Epithelial cell of prostate (primary cell): ENCODE measurements around the gene NOVA2.

Experiments used
- DNase-seq: peaks from one replicate; pipeline ENCODE4 v3.0.0-alpha.2; 2011; ENCODE audit warnings: low read depth, low spot score
- H3K27ac ChIP-seq: fragments of 450-650 bp; 2 replicates; pipeline ENCODE4 v1.5.1; 2017; ENCODE audit warnings: mild to moderate bottlenecking

Gene NOVA2

DNA sequence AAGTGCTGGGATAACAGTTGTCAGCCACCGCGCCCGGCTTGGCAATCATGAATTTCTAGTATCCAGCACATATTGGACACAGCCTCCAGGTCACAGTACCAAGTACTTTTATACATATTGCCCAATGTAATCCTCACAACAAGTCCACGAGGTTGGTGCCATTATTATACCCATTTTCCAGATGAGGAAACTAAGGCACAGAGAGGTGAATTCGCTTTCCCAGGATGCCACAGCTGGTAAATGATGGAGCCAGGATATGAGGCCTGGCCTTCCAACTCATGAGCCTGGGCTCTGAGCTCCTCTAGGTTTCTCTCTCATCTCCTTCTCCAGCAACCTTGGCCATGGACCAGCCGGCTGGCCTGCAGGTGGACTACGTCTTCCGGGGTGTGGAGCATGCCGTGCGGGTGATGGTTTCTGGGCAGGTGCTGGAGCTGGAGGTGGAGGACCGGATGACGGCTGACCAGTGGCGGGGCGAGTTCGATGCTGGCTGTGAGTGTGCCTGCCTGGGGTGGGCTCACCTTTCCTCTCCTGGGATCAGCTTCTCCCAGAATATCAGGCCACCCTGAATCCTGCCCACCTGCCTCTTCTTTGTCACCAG, 29.1 kb upstream of the NOVA2 start:
- no peak overlapping the region for H3K27ac ChIP-seq
- no peak for DNase-seq

DNA sequence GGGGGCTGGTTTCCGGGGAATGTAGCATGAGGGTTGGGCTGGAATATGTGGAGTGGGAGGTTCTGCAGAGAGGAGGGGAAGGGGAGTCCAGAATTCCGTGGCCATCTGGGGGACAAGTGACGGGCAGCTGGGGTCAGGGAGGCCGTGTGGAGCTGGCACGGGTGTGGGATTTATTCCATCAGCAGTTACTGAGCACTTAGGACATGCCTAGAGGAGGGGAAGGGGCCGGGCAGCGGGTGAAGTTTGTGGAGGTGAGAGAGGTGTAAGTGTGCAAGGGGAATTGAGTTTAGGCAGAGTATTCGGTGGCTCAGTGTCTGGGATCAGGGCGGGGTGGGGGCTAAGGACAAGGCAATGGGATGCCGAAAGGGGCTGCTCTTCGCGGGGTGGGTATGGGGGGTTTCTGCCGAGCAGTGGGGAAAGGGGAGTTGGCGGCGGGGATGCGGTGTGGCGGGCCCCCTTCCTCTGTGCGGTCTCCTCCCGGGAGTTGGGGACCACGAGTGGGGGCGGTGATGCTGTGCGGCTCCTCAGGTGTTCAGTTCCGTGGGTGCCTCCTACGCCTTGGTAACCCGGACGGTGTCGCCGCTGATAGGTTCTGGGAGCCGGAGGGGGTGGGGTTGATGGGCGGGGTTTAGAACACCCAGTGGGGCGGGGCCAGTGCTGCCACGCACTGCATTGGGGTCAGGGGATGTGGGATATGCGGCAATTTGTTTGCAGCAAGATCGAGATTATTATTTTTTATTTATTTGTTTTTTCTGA, 27.0 kb upstream of the NOVA2 start:
- H3K27ac ChIP-seq: no peak overlapping the region
- DNase-seq: no peak

DNA sequence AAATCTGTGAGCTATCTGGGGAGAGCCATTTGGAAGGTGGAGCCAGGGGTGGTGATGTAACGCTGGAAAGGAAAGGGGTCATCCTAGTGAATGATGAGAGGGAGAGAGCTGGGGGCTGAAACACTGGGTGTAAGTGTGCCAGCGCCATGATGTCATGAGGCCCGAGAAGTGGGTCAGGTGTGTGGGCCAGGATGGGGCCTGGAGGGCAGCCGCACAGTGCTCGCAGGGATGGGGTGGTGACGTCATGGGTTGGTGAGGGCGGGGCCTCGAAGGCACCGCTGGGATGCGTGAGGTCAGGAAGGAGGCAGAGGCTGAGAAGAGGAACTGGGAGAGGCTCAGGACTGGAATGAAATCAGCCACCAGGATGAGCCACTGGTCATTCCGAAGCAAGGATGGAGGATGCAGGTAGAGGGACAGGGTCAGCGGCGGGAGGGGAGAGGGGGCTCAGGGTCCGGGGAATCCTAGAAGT, 26.0 kb upstream of the NOVA2 start:
- no peak for DNase-seq

DNA sequence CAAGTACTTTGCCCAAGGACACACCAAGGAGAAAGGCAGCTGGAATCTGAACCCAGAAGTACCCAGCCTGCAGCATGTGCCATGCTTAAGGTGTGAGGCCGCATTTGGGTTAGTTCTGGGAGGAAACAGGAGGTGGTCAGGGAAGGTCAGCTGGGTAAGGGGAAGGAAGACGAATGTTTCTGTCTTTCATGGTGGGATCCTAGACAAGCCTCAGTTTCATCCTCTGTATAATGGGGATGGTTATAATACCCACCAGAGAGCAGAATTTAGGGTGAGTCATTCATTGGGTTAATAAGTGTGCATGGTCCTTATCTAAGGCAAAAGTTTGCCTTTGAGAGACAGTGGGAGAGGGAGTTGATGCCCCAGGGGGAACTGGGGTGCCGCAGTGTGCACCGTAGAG, 25.2 kb upstream of the NOVA2 start:
- H3K27ac ChIP-seq: no peak overlapping the region
- DNase-seq: no peak

More for the DNA sequence above, 26.0 kb upstream of the NOVA2 start:
- no peak overlapping the region for H3K27ac ChIP-seq

DNA sequence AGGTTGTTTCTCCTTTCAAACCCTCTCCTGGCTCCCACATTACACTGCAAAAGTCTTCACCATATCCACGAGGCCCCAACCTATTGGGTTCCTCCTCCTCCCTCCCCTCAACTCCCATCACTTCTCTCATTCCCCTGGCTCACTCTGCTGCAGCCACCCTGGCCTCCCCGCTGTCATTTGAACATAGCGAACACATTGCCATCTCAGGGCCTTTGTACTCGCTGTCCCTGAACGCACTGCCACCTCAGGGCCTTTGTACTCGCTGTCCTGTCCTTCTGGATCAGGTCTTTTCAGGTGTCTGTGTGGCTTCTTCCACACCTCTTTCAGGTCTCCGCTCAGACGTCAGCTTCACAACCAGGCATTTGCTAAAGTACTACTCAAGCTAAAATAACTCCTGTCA, 23.3 kb upstream of the NOVA2 start:
- DNase-seq: no peak

DNA sequence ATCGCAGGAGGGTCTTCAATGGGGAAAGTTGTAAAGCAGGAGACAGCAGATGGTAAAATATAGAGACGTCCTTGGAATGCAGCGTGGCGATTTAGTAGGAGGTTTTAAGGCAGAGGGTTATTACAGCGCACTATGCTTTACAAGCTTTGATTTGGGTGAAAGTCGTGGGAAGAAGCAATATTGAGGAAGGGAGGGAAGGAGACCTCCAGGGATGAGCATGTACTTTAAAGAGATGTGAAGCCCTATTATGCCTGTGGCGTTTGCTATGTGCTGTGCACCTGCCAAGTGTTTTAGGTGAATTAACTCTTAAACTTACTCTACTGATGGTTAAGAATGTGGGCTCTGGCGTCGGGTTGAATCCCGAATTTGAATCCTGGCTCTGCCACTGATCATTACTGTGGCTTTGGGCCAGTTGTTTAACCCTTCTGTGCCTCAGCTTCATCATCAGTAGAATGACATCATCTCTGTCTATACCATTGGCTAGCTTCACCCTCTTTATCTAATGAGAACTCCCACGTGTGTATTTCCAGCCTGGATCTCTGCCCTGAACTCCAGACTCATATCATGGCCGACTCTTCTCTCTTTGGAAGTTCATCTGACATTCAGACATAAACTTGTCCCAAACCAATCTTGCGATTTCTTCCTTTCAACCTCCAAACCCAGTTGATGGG, 22.2 kb upstream of the NOVA2 start:
- no peak overlapping the region for H3K27ac ChIP-seq
- DNase-seq: no peak

More for the DNA sequence above, 23.3 kb upstream of the NOVA2 start:
- H3K27ac ChIP-seq: no peak overlapping the region

DNA sequence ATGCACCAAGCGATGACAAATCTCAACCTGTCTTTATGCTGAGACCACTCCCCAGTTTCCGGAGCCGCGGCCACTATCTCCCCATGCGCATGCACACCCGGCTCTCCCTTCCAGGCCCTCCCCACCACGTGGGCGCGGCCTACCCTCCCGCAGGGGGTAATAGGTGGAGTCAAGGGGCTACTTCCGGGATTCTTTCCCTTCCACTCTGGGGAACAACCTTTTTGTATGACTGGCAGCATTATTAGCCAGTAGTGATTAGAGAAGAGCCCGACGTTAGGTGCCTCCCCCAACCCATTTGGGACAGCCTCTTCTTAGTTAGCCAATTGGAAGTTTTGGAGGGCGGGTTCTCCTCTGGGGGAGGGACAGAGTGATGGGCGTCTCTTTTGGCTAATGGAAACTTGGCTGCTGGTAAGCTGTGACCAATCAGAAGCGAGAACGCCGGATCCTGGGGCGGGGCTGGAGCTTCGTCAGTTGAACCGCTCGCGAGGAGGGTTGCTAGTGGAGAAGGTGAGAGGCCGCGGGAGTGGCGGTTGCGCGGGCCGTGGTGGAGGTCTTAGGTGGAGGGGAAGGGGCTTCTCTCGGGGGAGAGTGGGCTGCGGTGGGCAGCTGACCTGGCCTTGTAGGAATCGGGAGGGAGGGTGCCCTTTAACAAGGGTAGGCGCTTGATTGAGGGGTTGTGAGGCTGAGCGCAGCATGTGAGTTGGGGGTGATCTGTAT, 21.5 kb upstream of the NOVA2 start, which contains the start of gene CCDC61:
Gene CCDC61, plus strand, starts transcription at position 470 of the 717 bp plus-strand sequence. CDS start 7,552 bp downstream, outside the sequence.
- peak; percentile 96 for DNase-seq
- H3K27ac ChIP-seq: peak within 1 kb of the TSS; percentile 38

DNA sequence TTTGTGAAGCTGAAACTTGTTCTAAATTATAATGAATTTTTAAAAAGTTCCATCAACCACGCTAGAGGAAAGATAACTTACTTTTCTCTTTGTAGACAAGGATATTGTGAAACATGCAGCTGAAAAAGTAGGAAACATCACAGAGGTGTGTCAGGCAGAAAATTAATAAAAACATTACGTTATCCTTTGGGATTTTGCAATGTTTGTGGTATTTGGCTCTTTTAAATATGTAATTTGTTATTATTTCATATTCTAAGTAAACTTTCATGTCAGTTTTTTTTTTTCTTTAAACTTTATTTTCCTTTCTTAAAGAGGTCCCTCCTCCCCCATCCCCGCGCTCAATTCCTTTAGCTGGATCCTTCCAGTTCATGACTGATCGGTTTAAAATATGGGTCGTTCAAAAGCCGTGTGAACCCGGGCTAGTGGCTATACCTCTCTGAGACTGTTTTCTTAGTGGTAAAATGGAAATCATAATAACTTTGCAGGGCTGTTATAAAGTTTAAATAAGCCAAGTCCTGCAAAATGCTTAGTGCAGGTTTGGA, 20.9 kb upstream of the NOVA2 start:
- peak overlapping the region; percentile 38 for H3K27ac ChIP-seq
- DNase-seq: no peak

DNA sequence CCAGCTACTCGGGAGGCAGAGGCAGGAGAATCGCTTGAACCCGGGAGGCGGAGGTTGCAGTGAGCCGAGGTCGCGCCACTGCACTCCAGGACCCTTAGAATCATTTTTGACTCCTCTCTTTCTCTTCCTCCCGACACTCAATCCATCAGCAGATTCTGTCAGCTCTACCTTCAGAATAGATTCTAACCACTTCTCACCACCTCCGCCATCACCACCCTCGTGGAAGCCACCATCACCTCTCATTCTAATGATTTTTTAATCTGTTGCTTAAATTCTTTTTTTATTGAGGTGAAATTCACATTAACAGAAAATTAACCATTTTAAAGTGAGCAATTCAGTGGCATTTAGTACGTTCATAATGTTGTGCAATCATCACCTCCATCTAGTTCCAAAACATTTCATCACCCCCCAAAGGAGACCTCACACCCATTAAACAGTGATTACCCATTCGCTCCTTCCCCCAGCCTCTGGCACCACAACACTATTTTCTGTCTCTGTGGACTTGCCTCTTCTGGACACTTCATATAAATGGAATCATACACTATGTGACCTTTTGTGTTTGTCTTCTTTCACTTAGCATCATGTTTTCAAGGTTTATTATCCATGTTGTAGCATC, 16.6 kb upstream of the NOVA2 start:
- no peak for DNase-seq
- no peak overlapping the region for H3K27ac ChIP-seq

DNA sequence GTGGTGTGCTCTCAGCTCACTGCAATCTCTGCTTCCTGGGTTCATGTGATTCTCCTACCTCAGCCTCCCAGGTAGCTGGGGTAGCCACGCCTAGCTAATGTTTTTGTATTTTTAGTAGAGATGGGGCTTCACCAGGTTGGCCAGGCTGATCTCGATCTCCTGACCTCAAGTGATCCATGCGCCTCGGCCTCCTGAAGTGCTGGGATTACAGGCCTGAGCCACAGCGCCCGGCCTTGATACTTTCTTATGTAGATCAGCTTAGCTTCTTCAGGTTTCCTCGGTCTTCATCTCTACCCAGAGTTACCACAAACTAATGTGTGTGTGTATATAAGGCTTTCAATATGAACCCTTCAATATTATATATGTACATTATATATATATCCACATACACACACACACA, 11.7 kb upstream of the NOVA2 start:
- no peak for DNase-seq

DNA sequence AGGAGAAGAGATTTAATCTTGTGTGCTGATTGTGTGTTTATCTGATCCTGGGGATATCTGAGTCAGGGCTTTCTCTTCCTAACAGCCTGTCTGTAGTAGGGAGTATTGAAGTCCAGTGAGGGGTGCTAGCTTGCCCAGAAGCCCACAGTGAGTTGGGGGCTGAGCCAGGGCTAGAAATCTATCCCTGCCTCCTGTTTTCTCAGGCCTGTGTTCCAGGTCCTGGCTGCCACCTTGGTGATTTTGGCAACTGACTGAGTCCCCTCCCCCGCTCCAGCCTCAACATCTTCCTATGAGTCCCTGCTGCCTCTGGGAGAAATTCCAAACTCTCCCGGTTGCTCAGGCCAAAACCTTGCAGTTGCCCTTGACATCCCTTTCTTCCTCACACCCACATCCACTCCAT, 7.7 kb upstream of the NOVA2 start:
- no peak overlapping the region for H3K27ac ChIP-seq
- DNase-seq: no peak

More for the DNA sequence above, 11.7 kb upstream of the NOVA2 start:
- no peak overlapping the region for H3K27ac ChIP-seq

DNA sequence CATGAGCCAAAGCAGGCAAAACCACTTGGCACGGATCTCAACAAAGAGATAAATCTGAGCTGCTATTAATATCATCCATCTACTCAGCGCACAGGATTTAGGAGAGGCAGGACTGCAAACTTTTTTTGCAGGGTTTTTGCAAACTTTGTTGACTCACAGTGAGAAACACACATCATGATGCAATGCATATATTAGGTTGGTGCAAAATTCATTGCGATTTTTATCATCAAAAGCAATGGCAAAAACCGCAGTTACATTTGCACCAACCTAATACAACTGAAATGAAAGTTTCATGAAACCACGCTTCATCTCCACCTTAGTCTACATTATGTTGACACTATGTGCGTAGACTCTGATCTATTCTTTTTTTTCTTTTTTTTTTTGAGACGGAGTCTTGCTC, 4.5 kb upstream of the NOVA2 start:
- no peak for DNase-seq
- H3K27ac ChIP-seq: no peak overlapping the region

DNA sequence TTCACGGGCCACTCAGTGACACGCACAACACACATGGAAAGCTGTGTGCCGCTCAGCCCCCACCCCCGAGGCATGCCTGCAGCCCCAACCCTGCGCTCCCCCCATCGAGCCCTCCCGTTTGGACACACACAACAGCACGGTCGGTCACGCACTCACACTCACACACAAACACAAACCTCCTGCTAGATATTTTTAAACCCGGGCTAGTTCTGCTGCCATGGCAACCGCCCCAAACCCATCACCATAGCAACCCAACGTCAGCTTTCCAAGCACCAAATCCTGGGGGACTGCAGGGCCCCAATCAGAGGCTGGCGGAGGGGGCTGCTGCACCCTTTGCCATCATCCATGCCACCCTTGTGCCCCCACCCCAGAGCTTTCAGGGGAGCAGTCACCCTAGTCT, 2.5 kb upstream of the NOVA2 start:
- H3K27ac ChIP-seq: no peak overlapping the region
- no peak for DNase-seq

DNA sequence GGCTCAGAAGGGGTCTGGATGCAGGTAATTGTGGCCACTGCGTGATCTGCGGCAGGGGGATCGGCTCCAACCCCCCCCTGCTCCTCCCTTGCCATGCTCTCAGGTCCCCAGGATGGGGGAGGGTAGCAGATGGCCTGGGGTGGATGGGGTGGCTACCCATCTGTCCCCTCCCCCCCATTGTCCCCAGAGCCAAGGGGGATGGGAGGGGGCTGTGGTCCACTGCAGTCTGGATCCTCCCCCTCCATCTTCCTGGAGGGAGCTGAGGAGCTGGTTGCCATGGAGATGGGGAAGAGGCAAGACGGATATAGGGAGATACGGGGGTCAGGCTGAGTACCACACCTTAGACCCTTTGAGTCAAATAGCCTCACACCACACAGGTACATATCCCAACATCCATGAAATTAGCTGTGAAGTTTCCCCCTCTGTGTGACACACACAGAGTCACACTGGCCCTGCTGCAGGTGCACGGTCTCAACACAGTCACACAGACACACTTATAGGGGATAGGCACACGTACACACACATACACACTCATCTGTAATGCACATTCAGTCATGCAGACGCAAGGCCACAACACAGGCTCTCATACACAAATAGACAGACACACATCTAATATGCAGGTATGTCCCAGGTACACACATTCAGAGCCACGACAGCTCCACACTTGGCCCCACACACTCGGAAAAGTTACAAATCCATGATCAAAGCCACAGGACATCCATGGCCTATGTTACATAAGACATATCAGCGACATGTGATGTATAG, 1.8 kb upstream of the NOVA2 start:
- DNase-seq: no peak
- H3K27ac ChIP-seq: no peak overlapping the region

DNA sequence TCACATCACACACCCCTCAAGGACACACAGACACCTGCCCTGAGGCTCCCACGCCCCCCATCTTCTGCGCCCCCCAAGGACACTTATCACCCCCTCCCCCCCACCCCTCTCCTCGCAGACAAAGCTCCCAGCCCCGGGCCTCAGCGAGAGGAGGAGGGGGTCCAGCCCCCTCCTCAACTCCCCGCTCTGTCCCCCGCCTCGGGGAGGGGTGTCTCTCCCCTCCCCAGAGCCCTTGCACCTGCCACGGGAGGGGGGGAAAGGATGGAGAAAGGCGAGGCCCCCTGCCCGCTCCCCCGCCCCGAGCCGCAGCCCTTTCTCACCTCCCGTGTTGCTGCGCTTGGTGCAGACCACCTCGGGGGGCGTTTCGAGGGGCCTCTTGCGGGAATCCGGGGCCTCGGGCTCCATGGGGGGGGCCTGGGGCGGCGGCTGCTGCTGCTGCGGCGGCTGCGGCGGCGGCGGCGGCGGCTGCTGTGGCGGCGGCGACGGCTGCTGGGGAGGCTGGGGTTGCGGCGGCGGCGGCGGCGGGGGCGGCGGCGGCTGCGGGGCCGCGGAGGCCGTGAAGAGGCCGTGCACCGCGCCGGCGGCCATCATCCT, 621 bp downstream of the NOVA2 start:
- H3K27ac ChIP-seq: no peak overlapping the region
- no peak for DNase-seq

DNA sequence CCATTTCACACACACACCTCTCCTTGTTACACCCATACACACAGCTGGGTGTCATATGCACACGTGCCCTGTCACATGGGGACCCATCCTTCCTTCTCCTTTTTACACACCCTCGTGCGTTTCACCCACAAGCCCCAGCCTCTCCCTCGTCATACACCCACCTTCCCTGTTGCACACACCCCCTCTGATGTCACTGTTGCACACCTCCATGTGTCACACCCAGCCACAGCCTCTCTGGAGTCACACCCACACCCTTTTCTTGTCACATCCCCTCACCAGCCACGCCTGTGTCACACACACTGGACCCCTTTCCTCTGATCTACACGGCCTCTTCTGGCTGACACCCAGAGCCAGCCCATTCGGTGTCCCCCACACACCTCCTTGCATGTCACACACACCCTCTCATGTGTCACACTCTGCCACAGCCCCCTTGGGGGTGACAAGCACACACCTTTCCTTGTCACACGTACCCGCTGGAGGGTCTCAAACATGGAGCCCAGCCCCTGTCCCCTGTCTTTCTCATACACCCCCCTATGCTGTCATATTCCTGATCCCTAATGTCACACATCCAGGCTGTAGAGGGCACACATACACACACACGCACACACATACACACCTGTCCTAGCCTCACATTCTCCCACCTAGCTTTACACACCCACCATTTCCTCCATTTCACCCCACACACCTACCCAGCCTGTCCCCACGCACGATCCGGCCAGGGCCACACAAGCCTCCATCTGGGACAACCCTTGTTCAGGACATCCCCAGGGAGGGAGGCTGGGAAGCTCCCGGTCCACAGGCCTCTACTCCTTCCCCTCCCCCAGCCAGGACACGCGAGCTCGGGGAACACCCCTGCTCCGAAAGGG, 1.4 kb downstream of the NOVA2 start:
- no peak for DNase-seq
- H3K27ac ChIP-seq: no peak overlapping the region

DNA sequence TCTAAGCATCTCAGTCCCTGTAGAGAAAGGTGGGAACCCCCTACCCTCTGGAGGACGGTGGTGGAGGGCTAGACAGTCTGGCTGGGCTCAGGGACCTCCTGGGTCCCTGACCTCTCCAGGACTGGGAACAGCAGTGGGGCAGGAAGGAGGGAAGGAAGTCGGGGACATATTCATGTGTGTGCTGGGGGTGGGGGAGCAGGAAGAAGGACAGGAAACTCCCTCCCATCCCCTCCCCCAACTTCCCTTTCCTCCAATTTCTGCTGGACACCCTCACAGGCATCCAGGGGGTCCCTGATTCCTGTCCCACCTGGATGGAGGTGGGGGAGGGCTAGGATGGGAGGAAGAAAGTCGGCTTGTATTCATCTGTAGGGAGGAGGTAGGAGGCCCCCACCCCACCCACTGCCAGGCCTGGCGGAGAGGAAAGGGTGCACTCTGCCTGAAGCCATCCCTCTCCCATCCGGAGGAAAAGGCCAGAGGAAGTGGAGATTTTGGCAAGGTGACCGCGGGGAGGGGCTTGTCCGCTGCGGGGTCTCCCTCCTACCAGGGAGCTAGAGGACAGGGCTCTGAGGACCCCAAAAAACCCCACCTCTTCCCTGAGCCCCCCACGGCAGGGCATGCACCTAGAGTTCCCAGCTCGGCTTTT, 2.3 kb downstream of the NOVA2 start:
- no peak for DNase-seq
- no peak overlapping the region for H3K27ac ChIP-seq
